Upper lobe of left lung (tissue), 6 donors: ENCODE results near the gene NFIL3. TPM values are rescaled to one million over a fixed set of nuclear protein-coding genes. Genes with fewer than 3 reads are reported as not detected.
"Not testable (repeated sequence)": the region's sequence is repeated elsewhere in the genome, so short reads cannot be mapped to it uniquely, and the experiment has no call there.

Experiments
- ATAC-seq, 2 donors: fragments of 200-7000 bp; cut with Tn5 transposase; one replicate each; pipeline ENCODE4 v1.9.1; 2022; ENCODE audit warnings: mild to moderate bottlenecking in 2 of 2, moderate library complexity in 2 of 2; ENCODE audit not compliant: low FRiP score in 2 of 2
- DNase-seq, 2 donors: peaks; one replicate each; pipeline ENCODE4 v3.0.0-alpha.2; 2019 to 2020
- H3K27ac ChIP-seq, 4 donors: fragments of 200-600 bp; sonication (generic); one replicate each; pipeline ENCODE4 v1.5.1; 2016 to 2019
- H3K27me3 ChIP-seq, 4 donors: fragments of 200-600 bp; sonication (generic); one replicate each; pipeline ENCODE4 v1.5.1; 2017 to 2019
- H3K36me3 ChIP-seq, 4 donors: fragments of 200-600 bp; sonication (generic); one replicate each; pipeline ENCODE4 v1.5.1; 2016 to 2019
- H3K4me1 ChIP-seq, 4 donors: fragments of 200-600 bp; sonication (generic); one replicate each; pipeline ENCODE4 v1.5.1; 2018 to 2019
- H3K4me3 ChIP-seq, 4 donors: fragments of 200-600 bp; sonication (generic); one replicate each; pipeline ENCODE4 v1.5.1; 2017 to 2019; ENCODE audit warnings: mild to moderate bottlenecking in 2 of 4, moderate library complexity in 1 of 4
- H3K9me3 ChIP-seq, 4 donors: fragments of 200-600 bp; sonication (generic); one replicate each; pipeline ENCODE4 v1.5.1; 2018 to 2019
- EP300 ChIP-seq, 4 donors: sonication (generic); formaldehyde crosslinking; IDR thresholded peaks; one replicate each; pipeline ENCODE4 v1.5.1; 2017; ENCODE audit warnings: antibody characterized with exemption in 4 of 4, control low read depth in 2 of 4
- POLR2A ChIP-seq, 4 donors: fragments of 450-650 bp; IDR thresholded peaks; one replicate each; pipeline ENCODE4 v1.5.1; 2016 to 2017; ENCODE audit warnings: antibody characterized with exemption in 4 of 4, mild to moderate bottlenecking in 2 of 4
- POLR2AphosphoS5 ChIP-seq, 2 donors: sonication (generic); formaldehyde crosslinking; IDR thresholded peaks; one replicate each; pipeline ENCODE4 v1.5.1; 2017; ENCODE audit warnings: antibody characterized with exemption in 2 of 2
- WGBS, 2 donors: methylation state at CpG; one replicate each; pipeline ENCODE4 v1.1.5; 2017 to 2018; 5-methylcytosine and 5-hydroxymethylcytosine counted together
- total RNA-seq, 6 donors: library from RNA; depleted of rRNA in 4 of 6; stranded (reverse); fragments of >200 nt in 4 of 6; gene quantifications; one replicate each; pipeline versions ENCODE4 v1.1.0 to v1.2.1, GENCODE V29; 2016 to 2021
- TF ChIP-seq, protein P1 (sequence below), 6 experiments: fragments of 450-650 bp in 4 of 6; fragments of 200-600 bp in 2 of 6; sonication (generic) in 2 of 6; IDR thresholded peaks; one replicate each; pipeline ENCODE4 v1.5.1; 2016 to 2019; ENCODE audit warnings: antibody characterized with exemption in 6 of 6
- donor health status: DM: no; HTN: no; CAD: no; lungs with moderate emphysema.
- donor health status: DM: no; HTN: yes; CAD: no; lungs with severe emphysema.

Gene NFIL3, protein sequence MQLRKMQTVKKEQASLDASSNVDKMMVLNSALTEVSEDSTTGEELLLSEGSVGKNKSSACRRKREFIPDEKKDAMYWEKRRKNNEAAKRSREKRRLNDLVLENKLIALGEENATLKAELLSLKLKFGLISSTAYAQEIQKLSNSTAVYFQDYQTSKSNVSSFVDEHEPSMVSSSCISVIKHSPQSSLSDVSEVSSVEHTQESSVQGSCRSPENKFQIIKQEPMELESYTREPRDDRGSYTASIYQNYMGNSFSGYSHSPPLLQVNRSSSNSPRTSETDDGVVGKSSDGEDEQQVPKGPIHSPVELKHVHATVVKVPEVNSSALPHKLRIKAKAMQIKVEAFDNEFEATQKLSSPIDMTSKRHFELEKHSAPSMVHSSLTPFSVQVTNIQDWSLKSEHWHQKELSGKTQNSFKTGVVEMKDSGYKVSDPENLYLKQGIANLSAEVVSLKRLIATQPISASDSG
- 10 to 100 TPM; 14.7 to 41.3 (median 24.4) TPM for total RNA-seq

- H3K4me1 ChIP-seq: peaks cover 30 to 52% (median 41%) of the 10 kb centered on the region in 4 donors
- peak within 1 kb of the TSS; percentile 95 to 99 (median 98) for H3K27ac ChIP-seq
- peak; percentile 85 to 97 for DNase-seq
- ATAC-seq: peak; percentile 90 to 91
- TF ChIP-seq POLR2AphosphoS5 (IDR thresholded peaks at IDR 0.05) (peak; percentile 89 to 94), POLR2A (IDR thresholded peaks at IDR 0.05) (peak; percentile 56 to 94 (median 90)), EP300 (IDR thresholded peaks at IDR 0.05) (peak in 2 of 4 donors; percentile 17 to 41)
- TF ChIP-seq, protein P1, sequence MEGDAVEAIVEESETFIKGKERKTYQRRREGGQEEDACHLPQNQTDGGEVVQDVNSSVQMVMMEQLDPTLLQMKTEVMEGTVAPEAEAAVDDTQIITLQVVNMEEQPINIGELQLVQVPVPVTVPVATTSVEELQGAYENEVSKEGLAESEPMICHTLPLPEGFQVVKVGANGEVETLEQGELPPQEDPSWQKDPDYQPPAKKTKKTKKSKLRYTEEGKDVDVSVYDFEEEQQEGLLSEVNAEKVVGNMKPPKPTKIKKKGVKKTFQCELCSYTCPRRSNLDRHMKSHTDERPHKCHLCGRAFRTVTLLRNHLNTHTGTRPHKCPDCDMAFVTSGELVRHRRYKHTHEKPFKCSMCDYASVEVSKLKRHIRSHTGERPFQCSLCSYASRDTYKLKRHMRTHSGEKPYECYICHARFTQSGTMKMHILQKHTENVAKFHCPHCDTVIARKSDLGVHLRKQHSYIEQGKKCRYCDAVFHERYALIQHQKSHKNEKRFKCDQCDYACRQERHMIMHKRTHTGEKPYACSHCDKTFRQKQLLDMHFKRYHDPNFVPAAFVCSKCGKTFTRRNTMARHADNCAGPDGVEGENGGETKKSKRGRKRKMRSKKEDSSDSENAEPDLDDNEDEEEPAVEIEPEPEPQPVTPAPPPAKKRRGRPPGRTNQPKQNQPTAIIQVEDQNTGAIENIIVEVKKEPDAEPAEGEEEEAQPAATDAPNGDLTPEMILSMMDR (IDR thresholded peaks at IDR 0.05): no peak
- H3K4me3 ChIP-seq: peak within 1 kb of the TSS; percentile 75 to 90 (median 80)
- H3K27me3 ChIP-seq: no peaks in the 10 kb centered on the region
- H3K36me3 ChIP-seq: no peaks in the 10 kb centered on the region
- no peaks in the 10 kb centered on the region for H3K9me3 ChIP-seq
- WGBS, 2 donors: 0% methylated on average over 19 of the region's 92 CpGs; no CpG with 5 or more reads in 1 of the 2 donors
Observed at GRCh38 chr9:91423785-91424402, at the start of gene NFIL3. Gene NFIL3, minus strand, starts transcription at chr9:91423832. Its CDS starts 13,098 bp downstream, at chr9:91410734.

DNA sequence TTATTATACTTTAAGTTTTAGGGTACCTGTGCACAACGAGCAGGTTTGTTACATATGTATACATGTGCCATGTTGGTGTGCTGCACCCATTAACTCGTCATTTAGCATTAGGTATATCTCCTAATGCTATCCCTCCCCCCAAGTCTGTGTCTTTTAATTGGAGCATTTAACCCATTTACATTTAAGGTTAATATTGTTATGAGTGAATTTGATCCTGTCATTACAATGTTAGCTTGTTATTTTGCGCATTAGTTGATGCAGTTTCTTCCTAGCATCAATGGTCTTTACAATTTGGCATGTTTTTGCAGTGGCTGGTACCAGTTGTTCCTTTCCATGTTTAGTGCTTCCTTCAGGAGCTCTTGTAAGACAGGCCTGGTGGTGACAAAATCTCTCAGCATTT lies 47.9 kb upstream of the NFIL3 start:
- not testable (repeated sequence) for H3K4me1 ChIP-seq, ATAC-seq, H3K36me3 ChIP-seq, H3K27ac ChIP-seq, H3K9me3 ChIP-seq, H3K27me3 ChIP-seq, H3K4me3 ChIP-seq, DNase-seq
- WGBS, 2 donors: 86 to 95% methylated on average over 2 to 3 of the region's 3 CpGs

DNA sequence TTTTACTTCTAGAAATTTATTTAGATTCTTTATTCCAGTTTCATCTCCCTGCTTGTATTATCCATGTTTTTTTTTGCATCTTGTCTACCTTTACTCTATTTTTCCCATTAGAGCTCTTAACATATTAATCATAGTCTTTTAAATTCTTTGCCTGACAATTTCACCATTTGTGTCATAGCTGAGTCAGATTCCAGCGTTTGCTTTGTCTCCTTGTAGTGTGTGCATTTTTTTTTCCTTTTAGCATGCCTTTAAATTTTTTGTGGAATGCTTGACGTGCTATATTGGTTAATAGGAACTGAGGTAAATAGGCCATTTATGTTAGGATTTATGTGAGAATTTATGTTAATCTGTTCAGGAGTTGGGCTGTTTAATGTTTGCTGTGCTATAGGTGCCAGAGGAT lies 41.8 kb upstream of the NFIL3 start:
- H3K4me1 ChIP-seq: no peaks in the 10 kb centered on the region
- no peaks in the 10 kb centered on the region for H3K27me3 ChIP-seq
- no peak for ATAC-seq
- H3K4me3 ChIP-seq: no peak overlapping the region
- peaks cover 0 to 4% (median 0%) of the 10 kb centered on the region in 4 donors for H3K9me3 ChIP-seq
- 71 to 86% methylated on average over 2 of the region's 2 CpGs for WGBS, 2 donors
- DNase-seq: no peak
- TF ChIP-seq EP300 (IDR thresholded peaks at IDR 0.05): no peak
- TF ChIP-seq POLR2AphosphoS5 (IDR thresholded peaks at IDR 0.05): no peak
- TF ChIP-seq POLR2A (IDR thresholded peaks at IDR 0.05): no peak
- TF ChIP-seq, protein P1 (IDR thresholded peaks at IDR 0.05): no peak
- H3K36me3 ChIP-seq: no peaks in the 10 kb centered on the region
- no peak overlapping the region for H3K27ac ChIP-seq

- ATAC-seq: no peak
- Histone ChIP-seq H3K36me3 (no peaks in the 10 kb centered on the region), H3K4me3 (no peak overlapping the region), H3K27me3 (no peaks in the 10 kb centered on the region), H3K9me3 (no peaks in the 10 kb centered on the region), H3K4me1 (no peaks in the 10 kb centered on the region), H3K27ac (no peak overlapping the region)
- 62 to 80% methylated on average over 2 of the region's 2 CpGs for WGBS, 2 donors
- no peak for TF ChIP-seq EP300 (IDR thresholded peaks at IDR 0.05)
- TF ChIP-seq POLR2A (IDR thresholded peaks at IDR 0.05): no peak
- no peak for DNase-seq
Observed at GRCh38 chr9:91458906-91459305, 35.3 kb upstream of the NFIL3 start.

DNA sequence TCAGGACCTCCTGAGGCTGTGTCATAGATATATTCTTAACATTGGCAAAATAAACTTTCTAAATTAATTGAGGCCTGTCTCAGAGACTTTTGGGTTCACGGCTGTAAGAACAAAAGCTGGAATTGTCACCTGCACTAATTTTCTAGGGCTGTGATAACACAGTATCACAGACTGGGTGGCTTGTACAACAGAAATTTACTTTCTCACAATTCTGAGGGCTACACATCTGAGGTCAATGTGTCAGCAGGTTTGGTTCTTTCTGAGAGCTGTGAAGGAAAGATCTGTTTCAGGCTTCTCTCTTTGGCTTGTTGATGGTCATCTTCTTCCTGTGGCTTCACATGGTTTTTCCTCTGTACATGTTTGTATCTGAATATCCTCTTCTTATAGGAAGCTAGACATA lies 29.2 kb upstream of the NFIL3 start:
- no peak for ATAC-seq
- H3K36me3 ChIP-seq: no peaks in the 10 kb centered on the region
- H3K4me1 ChIP-seq: no peaks in the 10 kb centered on the region

More for the DNA sequence above, 29.2 kb upstream of the NFIL3 start:
- H3K27me3 ChIP-seq: no peaks in the 10 kb centered on the region
- H3K9me3 ChIP-seq: no peaks in the 10 kb centered on the region
- no peak overlapping the region for H3K27ac ChIP-seq
- WGBS, 2 donors: 81 to 100% methylated on average over 1 of the region's 1 CpG
- H3K4me3 ChIP-seq: no peak overlapping the region
- TF ChIP-seq, protein P1 (IDR thresholded peaks at IDR 0.05): no peak
- no peak for TF ChIP-seq EP300 (IDR thresholded peaks at IDR 0.05)
- TF ChIP-seq POLR2A (IDR thresholded peaks at IDR 0.05): no peak
- no peak for TF ChIP-seq POLR2AphosphoS5 (IDR thresholded peaks at IDR 0.05)
- DNase-seq: no peak
